AG04450 (cell line): ENCODE results near the gene AMOT. TPM values are rescaled to one million over a fixed set of nuclear protein-coding genes. Genes with fewer than 3 reads are reported as not detected.

Experiments
- polyA plus RNA-seq: library from polyadenylated mRNA; depleted of rRNA; stranded (reverse); fragments of >200 nt; gene quantifications from 2 replicates; pipeline ENCODE4 v1.2.3, GENCODE V29; 2011; rRNA removed
- small RNA-seq: library from RNA; depleted of rRNA; stranded (forward); fragments of <200 nt; gene quantifications from one replicate; pipeline ENCODE3, GENCODE V24; 2012; ENCODE audit warnings: low read depth; ENCODE audit not compliant: insufficient read length

The AMOT gene
- polyA plus RNA-seq, 1 experiment: 9.6 TPM

Small RNA genes lying within 50 kb of the gene (small RNA-seq; reads per million reads assigned to genes)
- not detected for gene RN7SL266P

Other genes with a start within 250 kb of the AMOT start
- gene LHFPL1, start 160.9 kb downstream of the AMOT start, polyA plus RNA-seq: 0.19 and 0.32 TPM in 2 replicates